Small intestine (tissue), 7 donors: ENCODE data around the gene SLA2. TPM values are rescaled to one million over a fixed set of nuclear protein-coding genes. Genes with fewer than 3 reads are reported as not detected.
A peak's percentile ranks its signal among the peaks of the same experiment; 100 is the strongest.
"Not testable (repeated sequence)": the region's sequence is repeated elsewhere in the genome, so short reads cannot be mapped to it uniquely, and the experiment has no call there.

Experiments used
- DNase-seq, 2 donors: peaks; one replicate each; pipeline versions ENCODE4 v3.0.0 to v3.0.0-alpha.2; 2013
- FAIRE-seq: peaks from 2 replicates; lab custom pipeline; 2012; peaks lifted over from hg19 to GRCh38; lab: Jason Lieb, UNC
- H3K27ac ChIP-seq, 3 donors: one replicate each; pipeline ENCODE4 v1.5.1; 2013; ENCODE audit warnings: low read length in 2 of 3, mild to moderate bottlenecking in 2 of 3, control low read depth in 1 of 3, inconsistent platforms in 1 of 3, low read depth in 1 of 3, moderate library complexity in 1 of 3
- H3K27me3 ChIP-seq, 3 donors: one replicate each; pipeline ENCODE4 v1.6.1; 2013; ENCODE audit warnings: low read length in 3 of 3, inconsistent platforms in 1 of 3; ENCODE audit not compliant: control insufficient read depth in 3 of 3, insufficient read depth in 3 of 3
- H3K36me3 ChIP-seq, 3 donors: one replicate each; pipeline ENCODE4 v1.6.1; 2013; ENCODE audit warnings: low read length in 3 of 3, inconsistent platforms in 1 of 3, low read depth in 1 of 3, mild to moderate bottlenecking in 1 of 3, moderate library complexity in 1 of 3; ENCODE audit not compliant: control insufficient read depth in 3 of 3, insufficient read depth in 2 of 3
- H3K4me1 ChIP-seq, 3 donors: one replicate each; pipeline ENCODE4 v1.6.1; 2013; ENCODE audit warnings: low read length in 2 of 3, inconsistent platforms in 1 of 3, low read depth in 1 of 3, mild to moderate bottlenecking in 1 of 3, moderate library complexity in 1 of 3; ENCODE audit not compliant: control insufficient read depth in 3 of 3, insufficient read depth in 2 of 3
- H3K4me3 ChIP-seq, 3 donors: one replicate each; pipeline ENCODE4 v1.5.1; 2013; ENCODE audit warnings: low read length in 3 of 3, control low read depth in 1 of 3, inconsistent platforms in 1 of 3, low read depth in 1 of 3, mild to moderate bottlenecking in 1 of 3, moderate library complexity in 1 of 3
- H3K9me3 ChIP-seq, 2 donors: one replicate each; pipeline ENCODE4 v1.6.1; 2013; ENCODE audit warnings: low read depth in 1 of 2, low read length in 1 of 2; ENCODE audit not compliant: control insufficient read depth in 2 of 2, insufficient read depth in 1 of 2
- WGBS, 3 donors: extraction: QIAGEN DNeasy Blood & Tissue Kit; methylation state at CpG; one replicate each; pipeline ENCODE4 v1.1.7; 2013; 5-methylcytosine and 5-hydroxymethylcytosine counted together
- polyA plus RNA-seq, 4 donors: library from polyadenylated mRNA; stranded (reverse) in 3 of 4; unstranded in 1 of 4; fragments of 200-250 nt in 3 of 4; fragments of 120-200 nt in 1 of 4; gene quantifications; one replicate each; pipeline versions ENCODE4 v1.2.1 to v1.2.3, GENCODE V29; 2013
- donor health status: healthy with polysubstance abuse.
- donor health status: control.
- donor health status: control.
- donor health status: Bipolar disorder and iron deficiency.
- donor health status: healthy.

Gene SLA2
- polyA plus RNA-seq, 4 donors: 0.49 to 3.8 (median 1.4) TPM

- WGBS, 3 donors: 95 to 98% (median 98%) methylated on average over 8 of the region's 8 CpGs
- no peaks in the 10 kb centered on the region for H3K4me1 ChIP-seq
- peaks cover 0 to 16% (median 5%) of the 10 kb centered on the region in 3 donors for H3K36me3 ChIP-seq
- no peak overlapping the region for H3K4me3 ChIP-seq
- no peak for DNase-seq
- H3K27me3 ChIP-seq: no peaks in the 10 kb centered on the region
- no peak for FAIRE-seq
- no peak overlapping the region for H3K27ac ChIP-seq
- H3K9me3 ChIP-seq: peaks cover 0 to 4% of the 10 kb centered on the region in 2 donors
These were observed 31.4 kb upstream of the SLA2 start for GRCh38 chr20:36677422-36677771.

GRCh38 chr20:36676701-36677421 lies 30.9 kb upstream of the SLA2 start:
- Histone ChIP-seq H3K36me3 (peaks cover 0 to 16% (median 3%) of the 10 kb centered on the region in 3 donors), H3K27ac (no peak overlapping the region), H3K4me1 (no peaks in the 10 kb centered on the region), H3K9me3 (peaks cover 0 to 4% of the 10 kb centered on the region in 2 donors), H3K27me3 (no peaks in the 10 kb centered on the region), H3K4me3 (no peak overlapping the region)
- FAIRE-seq (no peak), DNase-seq (no peak)
- WGBS, 3 donors: 96 to 98% (median 97%) methylated on average over 22 to 27 of the region's 27 CpGs

- DNase-seq, H3K27ac ChIP-seq, H3K4me1 ChIP-seq, FAIRE-seq, H3K9me3 ChIP-seq, H3K27me3 ChIP-seq, H3K4me3 ChIP-seq: not testable (repeated sequence)
- 91 to 99% (median 97%) methylated on average over 8 of the region's 8 CpGs for WGBS, 3 donors
- H3K36me3 ChIP-seq: peaks cover 0 to 16% (median 3%) of the 10 kb centered on the region in 3 donors
These were observed 29.5 kb upstream of the SLA2 start for GRCh38 chr20:36675545-36675944.

- Histone ChIP-seq H3K4me3 (no peak overlapping the region), H3K9me3 (peaks cover 0 to 4% of the 10 kb centered on the region in 2 donors), H3K36me3 (peaks cover 3 to 12% (median 3%) of the 10 kb centered on the region in 3 donors), H3K27me3 (no peaks in the 10 kb centered on the region), H3K27ac (no peak overlapping the region), H3K4me1 (no peaks in the 10 kb centered on the region)
- DNase-seq: no peak
- FAIRE-seq: no peak
- 85 to 96% (median 89%) methylated on average over 4 of the region's 4 CpGs for WGBS, 3 donors
These were observed 27.0 kb upstream of the SLA2 start for GRCh38 chr20:36672991-36673390.

GRCh38 chr20:36670665-36671357 lies 24.8 kb upstream of the SLA2 start:
- no peak for FAIRE-seq
- Histone ChIP-seq H3K9me3 (no peaks in the 10 kb centered on the region), H3K36me3 (peaks cover 0 to 6% (median 3%) of the 10 kb centered on the region in 3 donors), H3K4me1 (no peaks in the 10 kb centered on the region), H3K4me3 (no peak overlapping the region), H3K27ac (no peak overlapping the region), H3K27me3 (no peaks in the 10 kb centered on the region)
- peak in 1 of 2 donors; percentile 41 for DNase-seq
- 93 to 98% (median 97%) methylated on average over 3 of the region's 3 CpGs for WGBS, 3 donors

GRCh38 chr20:36666181-36666740 lies 20.3 kb upstream of the SLA2 start:
- H3K27ac ChIP-seq: no peak overlapping the region
- H3K4me1 ChIP-seq: no peaks in the 10 kb centered on the region
- H3K9me3 ChIP-seq: no peaks in the 10 kb centered on the region
- peaks cover 3 to 8% (median 8%) of the 10 kb centered on the region in 3 donors for H3K36me3 ChIP-seq
- DNase-seq: peak in 1 of 2 donors; percentile 24
- no peaks in the 10 kb centered on the region for H3K27me3 ChIP-seq
- FAIRE-seq: no peak
- WGBS, 3 donors: 74 to 82% (median 76%) methylated on average over 4 of the region's 4 CpGs
- no peak overlapping the region for H3K4me3 ChIP-seq

GRCh38 chr20:36663031-36663430 lies 17.0 kb upstream of the SLA2 start:
- no peaks in the 10 kb centered on the region for H3K27me3 ChIP-seq
- FAIRE-seq: no peak
- no peak overlapping the region for H3K4me3 ChIP-seq
- DNase-seq: no peak
- peaks cover 5 to 12% (median 8%) of the 10 kb centered on the region in 3 donors for H3K36me3 ChIP-seq
- WGBS, 3 donors: 85 to 94% (median 88%) methylated on average over 2 of the region's 2 CpGs
- H3K4me1 ChIP-seq: no peaks in the 10 kb centered on the region
- H3K9me3 ChIP-seq: no peaks in the 10 kb centered on the region
- H3K27ac ChIP-seq: no peak overlapping the region

- Histone ChIP-seq H3K4me3 (no peak overlapping the region), H3K27me3 (no peaks in the 10 kb centered on the region), H3K36me3 (peaks cover 5 to 17% (median 5%) of the 10 kb centered on the region in 3 donors), H3K9me3 (no peaks in the 10 kb centered on the region), H3K4me1 (no peaks in the 10 kb centered on the region), H3K27ac (no peak overlapping the region)
- 64 to 91% (median 65%) methylated on average over 3 of the region's 3 CpGs for WGBS, 3 donors
- no peak for FAIRE-seq
- peak in 1 of 2 donors; percentile 6 for DNase-seq
These were observed 12.3 kb upstream of the SLA2 start for GRCh38 chr20:36658300-36658699.
